AG04449 (cell line): ENCODE measurements around the gene AKIP1.
A peak's percentile ranks its signal among the peaks of the same experiment; 100 is the strongest.

Experiments used
- CTCF ChIA-PET: fragments of 350-600 bp; formaldehyde crosslinking; extraction: SDS; loops from one replicate; lab custom pipeline; 2021; ENCODE audit warnings: antibody characterized with exemption; lab: Yijun Ruan, JAX
- POLR2A ChIA-PET: fragments of 400-600, 350-600 bp; formaldehyde crosslinking; extraction: SDS; loops from one replicate; lab custom pipeline; 2020; ENCODE audit warnings: antibody characterized with exemption, inconsistent platforms; lab: Yijun Ruan, JAX
- DNase-seq: peaks from one replicate; pipeline ENCODE4 v3.0.0-alpha.2; 2010; ENCODE audit warnings: low read depth, low spot score
- H3K4me3 ChIP-seq: 2 replicates; pipeline ENCODE4 v1.5.1; 2011; ENCODE audit warnings: low read depth, mild to moderate bottlenecking, control low read depth, low read length
- CTCF ChIP-seq: IDR thresholded peaks from one replicate; pipeline ENCODE4 v1.5.1; 2011; ENCODE audit warnings: mild to moderate bottlenecking, moderate library complexity, low read length, control low read depth, inconsistent platforms; ENCODE audit not compliant: insufficient read depth; ENCODE audit errors: missing control alignments

AKIP1 gene, protein sequence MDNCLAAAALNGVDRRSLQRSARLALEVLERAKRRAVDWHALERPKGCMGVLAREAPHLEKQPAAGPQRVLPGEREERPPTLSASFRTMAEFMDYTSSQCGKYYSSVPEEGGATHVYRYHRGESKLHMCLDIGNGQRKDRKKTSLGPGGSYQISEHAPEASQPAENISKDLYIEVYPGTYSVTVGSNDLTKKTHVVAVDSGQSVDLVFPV

DNA sequence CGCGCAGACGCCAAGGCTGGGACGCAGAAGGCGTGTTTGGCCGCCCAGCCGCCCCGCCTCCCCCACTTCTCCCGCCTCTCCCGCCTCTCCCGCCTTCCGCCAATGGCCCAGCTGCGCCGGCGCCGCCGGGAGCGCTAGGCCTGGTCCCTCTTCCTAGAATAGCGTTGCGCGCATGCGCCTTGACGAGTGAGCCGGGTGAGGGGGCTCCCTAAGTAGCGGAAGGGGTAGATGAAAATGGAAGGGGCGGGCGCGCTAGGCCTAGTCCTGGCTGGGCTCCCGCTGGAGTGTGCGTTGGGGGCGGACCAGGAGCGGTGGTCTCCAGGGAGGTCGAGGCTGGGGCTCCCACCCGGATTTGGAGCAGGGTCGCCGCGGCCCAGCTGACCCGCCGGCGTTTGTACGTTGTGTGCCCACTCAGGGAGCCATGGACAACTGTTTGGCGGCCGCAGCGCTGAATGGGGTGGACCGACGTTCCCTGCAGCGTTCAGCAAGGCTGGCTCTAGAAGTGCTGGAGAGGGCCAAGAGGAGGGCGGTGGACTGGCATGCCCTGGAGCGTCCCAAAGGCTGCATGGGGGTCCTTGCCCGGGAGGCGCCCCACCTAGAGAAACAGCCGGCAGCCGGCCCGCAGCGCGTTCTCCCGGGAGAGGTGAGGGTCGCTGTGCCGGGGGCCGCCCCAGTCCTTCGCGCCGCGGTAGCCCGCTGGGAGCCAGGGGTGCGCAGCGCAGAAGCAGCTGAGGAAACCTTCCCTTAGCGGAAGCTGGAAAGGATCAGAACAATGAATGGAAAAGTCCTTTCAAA lies at the start of gene AKIP1:
TSS of gene AKIP1 (plus strand) at position 161 of the 795 bp plus-strand sequence. CDS start at position 422, 261 bp downstream.
- no peak for DNase-seq
- no peak for TF ChIP-seq CTCF
- CTCF ChIA-PET = interaction anchor here (0.9 to 3.6 kb wide), 3 partner anchors 10 to 96 kb away, joined by 4 to 19 read pairs (median 4); no protein-coding TSS in a partner anchor
- peak within 1 kb of the TSS; percentile 85 for H3K4me3 ChIP-seq
- POLR2A ChIA-PET = interaction anchor here (0.9 to 1.5 kb wide), 4 partner anchors 40 to 223 kb away, joined by 3 read pairs; no protein-coding TSS in a partner anchor

- ChIA-PET POLR2A (no interaction called here), CTCF (interaction anchor here (0.6 to 1.5 kb wide), 3 partner anchors 31 to 95 kb away, joined by 3 read pairs; a partner anchor contains a TSS)
- DNase-seq = no peak
- TF ChIP-seq CTCF = no peak
- H3K4me3 ChIP-seq = no peak overlapping the region
Observed at GRCh38 chr11:8863838-8864237, 47.2 kb upstream of the AKIP1 start.

DNA sequence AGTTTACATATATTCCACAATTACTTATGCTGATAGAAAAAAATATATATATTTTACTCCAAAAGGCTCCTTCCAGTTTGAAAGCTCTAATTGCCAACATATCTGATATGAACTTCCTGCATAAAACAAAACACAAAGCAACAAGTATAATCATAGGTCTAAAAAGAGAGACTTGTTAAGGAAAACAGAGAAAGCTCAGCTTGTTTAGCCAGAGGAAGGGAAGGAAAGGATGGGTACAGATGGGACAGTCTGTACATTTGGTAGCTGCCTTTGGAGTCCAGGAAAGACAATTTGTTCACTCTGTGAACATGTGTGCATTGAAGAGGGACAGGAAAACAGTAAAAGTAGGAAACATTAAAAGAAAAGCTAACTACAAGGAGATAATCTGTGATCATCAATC lies 45.7 kb upstream of the AKIP1 start:
- CTCF ChIA-PET = interaction anchor here (1.5 kb wide), 1 partner anchor 16 kb away, joined by 3 read pairs; no protein-coding TSS in a partner anchor
- POLR2A ChIA-PET = no interaction called here
- no peak for TF ChIP-seq CTCF
- H3K4me3 ChIP-seq = no peak overlapping the region
- no peak for DNase-seq

DNA sequence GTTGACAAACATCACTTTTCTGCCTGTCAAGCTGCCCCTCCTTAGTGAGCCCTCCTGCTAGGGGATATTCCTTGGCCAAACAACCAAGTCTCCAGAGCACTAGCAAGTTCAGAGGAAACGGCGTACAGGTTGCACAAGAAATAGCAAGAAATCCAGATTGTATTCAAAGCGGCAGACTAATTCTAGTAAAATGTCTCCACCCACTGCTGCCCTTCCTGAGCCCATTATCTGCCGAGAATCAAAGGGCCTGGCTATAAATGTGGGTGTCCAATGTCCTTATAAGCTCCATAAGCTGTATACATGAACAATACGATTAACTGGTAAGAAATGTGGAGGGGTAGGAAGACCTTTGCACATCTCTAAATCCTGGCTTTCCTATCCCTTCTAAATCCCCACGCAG lies 44.0 kb upstream of the AKIP1 start:
- CTCF ChIA-PET = interaction anchor here (0.8 to 4.5 kb wide), 6 partner anchors 16 to 92 kb away, joined by 3 to 25 read pairs (median 4); no protein-coding TSS in a partner anchor
- H3K4me3 ChIP-seq = no peak overlapping the region
- POLR2A ChIA-PET = interaction anchor here (1.8 kb wide), 1 partner anchor 148 kb away, joined by 6 read pairs; no protein-coding TSS in a partner anchor
- no peak for DNase-seq
- no peak for TF ChIP-seq CTCF

DNA sequence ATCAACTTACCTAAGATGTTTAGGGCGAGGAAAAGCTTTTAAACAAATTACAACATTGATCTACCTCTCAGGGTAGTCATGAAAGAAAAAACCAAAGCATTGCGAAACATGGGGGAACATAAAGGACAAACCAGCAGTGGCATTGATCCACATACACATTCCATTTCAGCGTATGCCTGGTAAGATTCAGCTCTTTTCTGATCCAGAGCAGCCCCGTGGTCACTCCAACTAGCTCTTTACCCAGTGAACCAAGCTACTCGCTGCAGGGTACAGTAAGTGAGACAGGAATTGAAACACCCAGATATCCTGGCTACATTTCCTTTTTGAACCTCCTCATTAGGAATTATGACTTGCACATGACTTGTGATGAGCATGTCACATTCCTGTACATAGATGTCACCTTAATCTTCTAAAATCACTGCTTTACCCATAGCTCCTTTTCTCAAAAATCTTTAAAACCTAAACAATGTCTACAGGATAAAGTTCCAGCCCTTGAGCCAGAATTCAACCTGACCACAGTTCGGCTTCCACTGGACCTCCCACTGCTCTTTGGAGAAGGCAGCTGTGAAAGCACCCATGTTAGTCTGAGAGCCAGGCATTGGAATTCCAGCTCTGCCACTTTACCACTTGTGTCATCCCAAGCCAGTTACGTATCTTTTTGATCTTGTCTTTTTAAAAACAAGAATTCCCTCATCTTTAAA lies 42.9 kb upstream of the AKIP1 start:
- H3K4me3 ChIP-seq = peak overlapping the region; percentile 38
- DNase-seq = no peak
- POLR2A ChIA-PET = interaction anchor here (0.8 to 1.8 kb wide), 5 partner anchors 29 to 185 kb away, joined by 3 to 6 read pairs (median 5); partner anchors contain the start of gene RPL27A
- CTCF ChIA-PET = interaction anchor here (0.7 to 4.5 kb wide), 10 partner anchors 9 to 1203 kb away, joined by 3 to 25 read pairs (median 4); no protein-coding TSS in a partner anchor
- TF ChIP-seq CTCF = no peak
